ENCODE measurements around the gene ACTG1. TPM values are rescaled to one million over a fixed set of nuclear protein-coding genes. Genes with fewer than 3 reads are reported as not detected.
A peak's percentile ranks its signal among the peaks of the same experiment; 100 is the strongest.

The ACTG1 gene
- total RNA-seq, 2 experiments from 2014 or later, result 2,707 to 2,894 TPM

- DNase-seq (ENCODE audit: low spot score), result peak; percentile 71
- Histone ChIP-seq H3K9me2 (ENCODE audit: insufficient read depth, low read length) (no peaks in the 10 kb centered on the region), H3K4me3 (ENCODE audit: low read depth, low read length, poor library complexity, severe bottlenecking) (peak overlapping the region; percentile 90), H3K4me1 (ENCODE audit: insufficient read depth, low read length, poor library complexity, severe bottlenecking) (peaks cover 68% of the 10 kb centered on the region), H4K20me1 (ENCODE audit: insufficient read depth, low read length) (peaks cover 33% of the 10 kb centered on the region), H3K9me3 (ENCODE audit: low read length) (no peaks in the 10 kb centered on the region), H3K27ac (ENCODE audit: low read depth, low read length, poor library complexity, severe bottlenecking) (peak overlapping the region; percentile 89), H3K79me2 (ENCODE audit: insufficient read depth, low read depth, low read length) (peaks cover 51% of the 10 kb centered on the region), H3K4me2 (ENCODE audit: low read length) (peak overlapping the region; percentile 80), H2AFZ (ENCODE audit: low read length) (peak overlapping the region; percentile 11; the same call in 1 of the 2 replicates), H3K36me3 (ENCODE audit: insufficient read depth, low read length) (peaks cover 36% of the 10 kb centered on the region)
- ChIA-PET POLR2A (interaction anchor here (0.6 kb wide), 1 partner anchor 9 kb away, joined by 4 read pairs; no protein-coding TSS in a partner anchor), CTCF (ENCODE audit: unreplicated experiment) (interaction anchor here (0.6 kb wide), 2 partner anchors 45 to 370 kb away, joined by 3 read pairs; no protein-coding TSS in a partner anchor)
- intact Hi-C loops (cut with micrococcal nuclease; ENCODE audit: unreplicated experiment), result loop anchor here (5.0 to 10.0 kb wide), 2 partner anchors 119 to 583 kb away; partner anchors contain the start of genes BAHCC1 and FASN
- TF ChIP-seq EZH2phosphoT487 (IDR thresholded peaks at IDR 0.05; ENCODE audit: borderline replicate concordance, low read depth, low read length) (no peak), CTCF (conservative IDR thresholded peaks at IDR 0.05; ENCODE audit: low read length) (no peak)
- no TSS peak for BruUV-seq (replicated peaks)
Observed at GRCh38 chr17:81513753-81514488, 1.3 kb upstream of the ACTG1 start.

GRCh38 chr17:81513372-81513752, 763 bp upstream of the ACTG1 start:
- TF ChIP-seq EZH2phosphoT487 (IDR thresholded peaks at IDR 0.05; ENCODE audit: borderline replicate concordance, low read depth, low read length) (no peak), CTCF (conservative IDR thresholded peaks at IDR 0.05; ENCODE audit: low read length) (no peak)
- intact Hi-C loops (cut with micrococcal nuclease; ENCODE audit: unreplicated experiment), result loop anchor here (5.0 to 10.0 kb wide), 2 partner anchors 119 to 584 kb away; partner anchors contain the start of genes BAHCC1 and FASN
- POLR2A ChIA-PET, result interaction anchor here (1.1 kb wide), 1 partner anchor 39 kb away, joined by 3 read pairs; the partner anchor contains the start of gene FAAP100
- peak; percentile 84 for DNase-seq (ENCODE audit: low spot score)
- Histone ChIP-seq H3K27ac (ENCODE audit: low read depth, low read length, poor library complexity, severe bottlenecking) (peak overlapping the region; percentile 89), H4K20me1 (ENCODE audit: insufficient read depth, low read length) (peaks cover 34% of the 10 kb centered on the region), H3K79me2 (ENCODE audit: insufficient read depth, low read depth, low read length) (peaks cover 51% of the 10 kb centered on the region), H3K4me1 (ENCODE audit: insufficient read depth, low read length, poor library complexity, severe bottlenecking) (peaks cover 64% of the 10 kb centered on the region), H3K4me2 (ENCODE audit: low read length) (peak overlapping the region; percentile 80), H2AFZ (ENCODE audit: low read length) (peak overlapping the region; percentile 11; the same call in 1 of the 2 replicates), H3K9me3 (ENCODE audit: low read length) (no peaks in the 10 kb centered on the region), H3K9me2 (ENCODE audit: insufficient read depth, low read length) (no peaks in the 10 kb centered on the region), H3K36me3 (ENCODE audit: insufficient read depth, low read length) (peaks cover 42% of the 10 kb centered on the region), H3K4me3 (ENCODE audit: low read depth, low read length, poor library complexity, severe bottlenecking) (peak overlapping the region; percentile 90)
- CTCF ChIA-PET (ENCODE audit: unreplicated experiment), result interaction anchor here (0.6 kb wide), 1 partner anchor 369 kb away, joined by 3 read pairs; no protein-coding TSS in a partner anchor
- no TSS peak for BruUV-seq (replicated peaks)
